ENCODE results near the gene NABP1.

Gene NABP1

DNA sequence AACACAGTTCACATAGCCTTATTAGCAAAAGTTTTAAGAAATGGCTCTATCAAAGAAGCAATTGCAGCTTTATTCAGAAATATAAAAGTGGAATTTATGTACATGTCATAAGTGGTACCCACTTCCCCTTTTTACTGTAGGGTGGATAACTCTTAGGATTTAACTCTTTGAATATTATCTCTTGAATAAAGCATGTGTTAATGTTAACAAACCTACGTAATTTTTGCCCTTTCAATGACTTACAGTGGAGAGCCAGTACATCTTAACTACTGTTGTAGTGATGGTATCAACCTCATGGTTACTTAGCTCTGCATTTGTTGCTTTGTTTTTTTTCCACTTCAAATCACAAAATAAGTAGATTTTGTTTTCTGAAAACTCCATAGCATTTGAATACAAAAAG, 8.8 kb downstream of the NABP1 start:
- Histone ChIP-seq H3K4me3 (ENCODE audit: low read depth in 1 of 2, low read length in 2 of 2) (no peak overlapping the region), H3K27ac (ENCODE audit: low read length) (no peak overlapping the region), H3K27me3 (ENCODE audit: low read depth, low read length) (no peaks in the 10 kb centered on the region), H3K4me1 (ENCODE audit: control insufficient read depth in 1 of 2, insufficient read depth in 2 of 2, low read length in 2 of 2) (peaks cover 0 to 11% of the 10 kb centered on the region in 2 donors), H3K9me3 (ENCODE audit: control insufficient read depth in 1 of 2, low read length in 2 of 2) (no peaks in the 10 kb centered on the region), H3K36me3 (ENCODE audit: control insufficient read depth in 1 of 2, insufficient read depth in 2 of 2, low read length in 2 of 2) (peaks cover 16 to 30% of the 10 kb centered on the region in 2 donors)

DNA sequence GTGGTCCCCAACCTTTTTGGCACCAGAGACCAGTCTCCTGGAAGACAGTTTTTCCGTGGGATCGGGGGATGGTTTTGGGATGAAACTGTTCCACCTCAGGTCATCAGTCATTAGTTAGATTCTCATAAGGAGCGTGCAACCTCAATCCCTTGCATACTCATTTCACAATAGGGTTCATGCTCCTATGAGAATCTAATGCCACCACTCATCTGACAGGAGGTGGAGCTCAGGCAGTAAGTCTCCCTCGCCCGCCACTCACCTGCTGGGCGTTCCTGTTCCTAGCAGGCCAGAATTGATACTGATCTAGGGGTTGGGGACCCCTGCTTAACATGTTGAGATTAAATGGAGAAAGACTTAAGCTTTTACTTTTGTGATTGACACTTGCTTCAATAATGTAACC, 9.9 kb downstream of the NABP1 start:
- no peaks in the 10 kb centered on the region for H3K9me3 ChIP-seq (ENCODE audit: control insufficient read depth in 1 of 2, low read length in 2 of 2)
- H3K4me1 ChIP-seq (ENCODE audit: control insufficient read depth in 1 of 2, insufficient read depth in 2 of 2, low read length in 2 of 2) = peaks cover 0 to 10% of the 10 kb centered on the region in 2 donors
- no peak overlapping the region for H3K27ac ChIP-seq (ENCODE audit: low read length)
- H3K27me3 ChIP-seq (ENCODE audit: low read depth, low read length) = no peaks in the 10 kb centered on the region
- no peak overlapping the region for H3K4me3 ChIP-seq (ENCODE audit: low read depth in 1 of 2, low read length in 2 of 2)
- peaks cover 16 to 21% of the 10 kb centered on the region in 2 donors for H3K36me3 ChIP-seq (ENCODE audit: control insufficient read depth in 1 of 2, insufficient read depth in 2 of 2, low read length in 2 of 2)

DNA sequence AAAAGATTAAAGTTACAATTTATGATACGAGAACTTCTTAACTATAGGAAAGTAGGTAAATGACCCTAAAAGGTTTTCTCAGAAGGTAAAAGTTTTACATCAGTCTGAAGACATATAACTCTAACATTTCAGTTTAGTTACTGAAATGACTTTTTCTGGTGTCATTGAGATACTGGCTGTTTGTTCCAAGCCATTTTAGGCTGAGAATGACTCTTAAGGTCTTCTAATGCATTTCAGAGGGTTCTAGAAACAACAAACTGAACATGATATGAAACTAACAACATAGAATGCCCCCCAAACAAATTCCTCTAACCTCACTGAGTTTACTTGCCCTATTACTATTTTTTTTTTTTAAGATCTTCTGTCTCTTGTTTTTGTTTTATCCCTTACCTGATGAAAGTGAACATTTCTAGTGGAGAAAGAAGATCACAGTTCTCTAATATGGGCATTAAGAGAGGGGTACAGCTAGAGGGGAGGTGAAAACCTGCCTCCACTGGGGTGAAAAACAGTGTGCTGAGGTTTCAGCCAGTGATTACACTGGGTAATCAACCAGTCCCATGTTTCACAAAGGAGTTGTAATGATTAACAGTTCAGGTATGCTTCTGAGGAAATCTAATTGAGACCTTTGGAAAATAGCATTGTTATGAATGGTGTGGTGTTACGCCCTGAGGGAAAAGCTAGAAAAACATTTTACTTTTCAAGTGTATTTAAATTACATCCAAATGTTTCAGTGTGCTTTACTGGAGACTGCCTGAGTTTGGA, 11.2 kb downstream of the NABP1 start:
- H3K9me3 ChIP-seq (ENCODE audit: control insufficient read depth in 1 of 2, low read length in 2 of 2) = no peaks in the 10 kb centered on the region
- no peak overlapping the region for H3K4me3 ChIP-seq (ENCODE audit: low read depth in 1 of 2, low read length in 2 of 2)
- H3K27me3 ChIP-seq (ENCODE audit: low read depth, low read length) = no peaks in the 10 kb centered on the region
- no peak overlapping the region for H3K27ac ChIP-seq (ENCODE audit: low read length)
- peaks cover 16 to 17% of the 10 kb centered on the region in 2 donors for H3K36me3 ChIP-seq (ENCODE audit: control insufficient read depth in 1 of 2, insufficient read depth in 2 of 2, low read length in 2 of 2)
- peaks cover 0 to 7% of the 10 kb centered on the region in 2 donors for H3K4me1 ChIP-seq (ENCODE audit: control insufficient read depth in 1 of 2, insufficient read depth in 2 of 2, low read length in 2 of 2)

GRCh38 chr2:191690327-191690726, 12.4 kb downstream of the NABP1 start:
- Histone ChIP-seq H3K27me3 (ENCODE audit: low read depth, low read length) (no peaks in the 10 kb centered on the region), H3K36me3 (ENCODE audit: control insufficient read depth in 1 of 2, insufficient read depth in 2 of 2, low read length in 2 of 2) (peaks cover 6 to 13% of the 10 kb centered on the region in 2 donors), H3K9me3 (ENCODE audit: control insufficient read depth in 1 of 2, low read length in 2 of 2) (no peaks in the 10 kb centered on the region), H3K27ac (ENCODE audit: low read length) (no peak overlapping the region), H3K4me3 (ENCODE audit: low read depth in 1 of 2, low read length in 2 of 2) (no peak overlapping the region), H3K4me1 (ENCODE audit: control insufficient read depth in 1 of 2, insufficient read depth in 2 of 2, low read length in 2 of 2) (peaks cover 0 to 7% of the 10 kb centered on the region in 2 donors)

DNA sequence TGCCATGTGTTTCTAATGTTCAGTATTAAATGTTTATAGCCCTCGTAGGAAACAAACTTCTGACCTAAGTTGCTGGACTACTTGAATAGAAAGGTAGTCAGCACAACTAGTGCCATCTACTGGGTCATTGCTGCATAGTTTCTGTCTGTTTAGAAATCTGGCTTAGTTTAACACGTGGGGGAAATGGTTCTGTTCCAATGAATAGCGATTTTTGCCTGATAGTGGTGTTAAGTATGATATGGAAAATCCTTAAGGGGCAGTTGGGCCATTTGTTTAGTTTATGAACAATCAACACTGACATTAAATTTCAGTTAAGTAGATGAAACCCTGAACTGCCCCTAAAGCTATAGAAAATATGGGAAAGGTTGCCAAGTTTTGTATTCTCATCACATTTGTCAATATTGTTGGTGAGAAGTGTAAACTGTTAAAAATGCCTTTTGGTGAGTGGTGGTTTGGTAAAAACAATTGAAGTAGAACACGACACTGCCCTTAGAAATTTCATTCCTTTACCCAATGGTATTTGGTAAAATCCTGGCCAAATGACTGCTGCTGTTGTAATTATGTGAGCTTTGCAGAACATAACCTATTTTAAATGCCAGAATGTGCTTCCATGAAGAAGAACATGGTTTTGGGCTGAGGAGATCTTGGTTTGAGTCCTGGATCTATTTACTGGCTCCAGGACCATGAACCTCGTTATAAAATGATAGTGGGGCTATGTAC, 13.2 kb downstream of the NABP1 start:
- Histone ChIP-seq H3K9me3 (ENCODE audit: control insufficient read depth in 1 of 2, low read length in 2 of 2) (no peaks in the 10 kb centered on the region), H3K4me1 (ENCODE audit: control insufficient read depth in 1 of 2, insufficient read depth in 2 of 2, low read length in 2 of 2) (peaks cover 0 to 7% of the 10 kb centered on the region in 2 donors), H3K27ac (ENCODE audit: low read length) (no peak overlapping the region), H3K4me3 (ENCODE audit: low read depth in 1 of 2, low read length in 2 of 2) (no peak overlapping the region), H3K27me3 (ENCODE audit: low read depth, low read length) (no peaks in the 10 kb centered on the region), H3K36me3 (ENCODE audit: control insufficient read depth in 1 of 2, insufficient read depth in 2 of 2, low read length in 2 of 2) (peaks cover 0 to 5% of the 10 kb centered on the region in 2 donors)

- Histone ChIP-seq H3K4me1 (ENCODE audit: control insufficient read depth in 1 of 2, insufficient read depth in 2 of 2, low read length in 2 of 2) (peaks cover 0 to 7% of the 10 kb centered on the region in 2 donors), H3K27ac (ENCODE audit: low read length) (no peak overlapping the region), H3K36me3 (ENCODE audit: control insufficient read depth in 1 of 2, insufficient read depth in 2 of 2, low read length in 2 of 2) (no peaks in the 10 kb centered on the region)
These were observed 14.0 kb downstream of the NABP1 start for GRCh38 chr2:191691898-191692297.

GRCh38 chr2:191692502-191693115, 14.7 kb downstream of the NABP1 start:
- H3K36me3 ChIP-seq (ENCODE audit: control insufficient read depth in 1 of 2, insufficient read depth in 2 of 2, low read length in 2 of 2) = no peaks in the 10 kb centered on the region
- no peaks in the 10 kb centered on the region for H3K27me3 ChIP-seq (ENCODE audit: low read depth, low read length)
- H3K4me1 ChIP-seq (ENCODE audit: control insufficient read depth in 1 of 2, insufficient read depth in 2 of 2, low read length in 2 of 2) = peaks cover 0 to 7% of the 10 kb centered on the region in 2 donors
- H3K9me3 ChIP-seq (ENCODE audit: control insufficient read depth in 1 of 2, low read length in 2 of 2) = no peaks in the 10 kb centered on the region
- no peak overlapping the region for H3K27ac ChIP-seq (ENCODE audit: low read length)
- H3K4me3 ChIP-seq (ENCODE audit: low read depth in 1 of 2, low read length in 2 of 2) = no peak overlapping the region

More at GRCh38 chr2:191691898-191692297, 14.0 kb downstream of the NABP1 start:
- no peak overlapping the region for H3K4me3 ChIP-seq (ENCODE audit: low read depth in 1 of 2, low read length in 2 of 2)
- no peaks in the 10 kb centered on the region for H3K9me3 ChIP-seq (ENCODE audit: control insufficient read depth in 1 of 2, low read length in 2 of 2)
- no peaks in the 10 kb centered on the region for H3K27me3 ChIP-seq (ENCODE audit: low read depth, low read length)

DNA sequence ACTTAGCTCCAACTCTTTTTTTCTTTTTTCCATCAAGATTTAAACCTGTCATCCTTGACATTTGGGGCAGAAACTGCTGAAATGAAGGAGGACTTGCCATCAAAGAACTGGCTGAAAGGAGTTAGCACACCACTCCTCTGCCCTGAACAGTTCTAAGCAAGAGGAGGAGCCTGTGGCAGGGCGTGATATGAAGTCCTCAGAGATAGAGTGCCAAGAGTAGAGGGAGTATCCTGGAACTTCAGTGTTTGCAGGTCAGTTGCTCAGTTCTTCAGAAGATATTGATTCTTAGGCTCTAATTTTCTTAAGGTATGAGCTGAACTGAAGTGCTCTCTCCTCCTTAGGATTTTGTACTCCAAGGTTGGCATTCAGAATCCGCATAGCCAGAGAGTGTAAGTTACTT, 15.2 kb downstream of the NABP1 start:
- Histone ChIP-seq H3K36me3 (ENCODE audit: control insufficient read depth in 1 of 2, insufficient read depth in 2 of 2, low read length in 2 of 2) (no peaks in the 10 kb centered on the region), H3K4me1 (ENCODE audit: control insufficient read depth in 1 of 2, insufficient read depth in 2 of 2, low read length in 2 of 2) (peaks cover 0 to 7% of the 10 kb centered on the region in 2 donors), H3K27me3 (ENCODE audit: low read depth, low read length) (no peaks in the 10 kb centered on the region), H3K4me3 (ENCODE audit: low read depth in 1 of 2, low read length in 2 of 2) (no peak overlapping the region), H3K9me3 (ENCODE audit: control insufficient read depth in 1 of 2, low read length in 2 of 2) (no peaks in the 10 kb centered on the region), H3K27ac (ENCODE audit: low read length) (no peak overlapping the region)

DNA sequence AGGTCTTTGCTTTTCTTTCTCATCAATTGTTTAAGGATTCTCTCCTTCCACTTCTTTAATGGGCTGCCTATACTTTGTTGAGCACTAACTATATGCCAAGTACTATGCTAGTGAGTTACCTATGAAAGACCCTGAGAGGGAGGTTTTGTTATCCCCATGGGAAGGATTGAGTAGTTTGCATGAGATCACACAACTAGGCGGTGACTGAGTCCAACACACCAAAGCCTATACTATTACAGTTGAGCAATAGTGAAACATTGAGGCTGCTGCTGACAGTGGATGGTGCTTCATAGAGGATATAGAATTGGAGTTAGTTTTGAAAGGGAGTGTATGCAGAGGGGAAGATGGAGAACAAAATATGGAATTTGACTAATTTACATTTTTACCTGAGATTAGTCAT, 15.8 kb downstream of the NABP1 start:
- H3K4me3 ChIP-seq (ENCODE audit: low read depth in 1 of 2, low read length in 2 of 2) = no peak overlapping the region
- H3K4me1 ChIP-seq (ENCODE audit: control insufficient read depth in 1 of 2, insufficient read depth in 2 of 2, low read length in 2 of 2) = peaks cover 0 to 7% of the 10 kb centered on the region in 2 donors
- H3K9me3 ChIP-seq (ENCODE audit: control insufficient read depth in 1 of 2, low read length in 2 of 2) = no peaks in the 10 kb centered on the region
- H3K36me3 ChIP-seq (ENCODE audit: control insufficient read depth in 1 of 2, insufficient read depth in 2 of 2, low read length in 2 of 2) = no peaks in the 10 kb centered on the region
- no peak overlapping the region for H3K27ac ChIP-seq (ENCODE audit: low read length)
- no peaks in the 10 kb centered on the region for H3K27me3 ChIP-seq (ENCODE audit: low read depth, low read length)

- Histone ChIP-seq H3K9me3 (ENCODE audit: control insufficient read depth in 1 of 2, low read length in 2 of 2) (no peaks in the 10 kb centered on the region), H3K4me1 (ENCODE audit: control insufficient read depth in 1 of 2, insufficient read depth in 2 of 2, low read length in 2 of 2) (peaks cover 0 to 1% of the 10 kb centered on the region in 2 donors), H3K4me3 (ENCODE audit: low read depth in 1 of 2, low read length in 2 of 2) (no peak overlapping the region), H3K36me3 (ENCODE audit: control insufficient read depth in 1 of 2, insufficient read depth in 2 of 2, low read length in 2 of 2) (no peaks in the 10 kb centered on the region), H3K27ac (ENCODE audit: low read length) (no peak overlapping the region), H3K27me3 (ENCODE audit: low read depth, low read length) (no peaks in the 10 kb centered on the region)
These were observed 18.1 kb downstream of the NABP1 start for GRCh38 chr2:191696001-191696400.

DNA sequence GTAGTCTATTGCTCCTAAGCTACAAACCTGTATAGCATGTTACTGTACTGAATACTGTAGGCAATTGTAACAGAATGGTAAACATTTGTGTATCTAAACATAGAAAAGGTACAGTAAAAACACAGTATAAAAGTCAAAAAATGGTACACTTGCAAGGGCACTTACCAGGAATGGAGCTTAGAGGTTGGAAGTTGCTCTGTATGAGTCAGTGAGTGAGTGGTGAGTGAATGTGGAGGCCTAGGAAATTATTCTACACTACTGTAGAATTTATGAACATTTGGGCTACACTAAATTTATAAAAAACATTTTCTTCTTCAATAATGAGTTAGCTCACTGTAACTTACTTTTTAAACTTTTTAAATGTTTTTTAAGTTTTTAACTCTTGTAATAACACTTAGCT, 19.0 kb downstream of the NABP1 start:
- H3K36me3 ChIP-seq (ENCODE audit: control insufficient read depth in 1 of 2, insufficient read depth in 2 of 2, low read length in 2 of 2) = no peaks in the 10 kb centered on the region
- H3K4me1 ChIP-seq (ENCODE audit: control insufficient read depth in 1 of 2, insufficient read depth in 2 of 2, low read length in 2 of 2) = no peaks in the 10 kb centered on the region
- no peak overlapping the region for H3K27ac ChIP-seq (ENCODE audit: low read length)
- no peaks in the 10 kb centered on the region for H3K27me3 ChIP-seq (ENCODE audit: low read depth, low read length)
- H3K9me3 ChIP-seq (ENCODE audit: control insufficient read depth in 1 of 2, low read length in 2 of 2) = no peaks in the 10 kb centered on the region
- H3K4me3 ChIP-seq (ENCODE audit: low read depth in 1 of 2, low read length in 2 of 2) = no peak overlapping the region

All from muscle layer of duodenum (tissue), 2 donors.